ENCODE measurements around the gene PLAGL1.

Gene PLAGL1

DNA sequence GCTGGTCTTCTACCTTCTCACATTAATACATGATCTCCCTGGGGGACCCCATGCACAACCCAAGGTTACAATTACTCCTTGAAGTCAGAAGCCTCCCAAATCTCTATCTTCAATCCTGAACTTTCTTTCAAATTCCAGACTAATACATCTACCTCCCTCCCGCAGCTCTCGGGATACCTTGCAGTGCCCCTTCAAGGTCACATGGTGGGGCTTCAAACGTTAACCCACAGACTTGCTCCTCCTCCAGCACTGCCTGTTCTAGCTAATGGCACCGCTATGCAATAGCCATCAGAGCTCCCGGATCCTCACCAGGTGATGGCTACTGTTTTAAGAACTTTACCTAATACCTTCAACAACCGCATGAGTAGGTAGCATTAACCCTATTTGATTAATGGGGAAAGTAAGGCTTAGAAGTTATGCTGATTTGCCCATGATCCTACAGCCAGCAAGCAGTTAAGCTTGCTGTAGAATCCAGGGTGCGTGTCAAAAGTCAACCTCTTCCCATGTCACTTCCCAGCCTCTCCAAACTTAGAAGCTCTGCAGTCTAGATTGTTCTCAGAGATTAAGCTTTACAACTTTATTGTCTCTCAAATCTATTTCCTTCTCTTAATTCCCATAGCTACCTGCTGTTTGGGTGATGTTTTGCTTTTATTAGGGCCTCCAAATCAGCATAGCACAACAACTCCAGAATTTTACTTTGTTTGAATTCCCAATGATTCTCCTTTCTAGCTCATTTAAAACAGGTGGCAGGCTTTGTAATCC lies 44.7 kb downstream of the PLAGL1 start:
- no peak for DNase-seq

DNA sequence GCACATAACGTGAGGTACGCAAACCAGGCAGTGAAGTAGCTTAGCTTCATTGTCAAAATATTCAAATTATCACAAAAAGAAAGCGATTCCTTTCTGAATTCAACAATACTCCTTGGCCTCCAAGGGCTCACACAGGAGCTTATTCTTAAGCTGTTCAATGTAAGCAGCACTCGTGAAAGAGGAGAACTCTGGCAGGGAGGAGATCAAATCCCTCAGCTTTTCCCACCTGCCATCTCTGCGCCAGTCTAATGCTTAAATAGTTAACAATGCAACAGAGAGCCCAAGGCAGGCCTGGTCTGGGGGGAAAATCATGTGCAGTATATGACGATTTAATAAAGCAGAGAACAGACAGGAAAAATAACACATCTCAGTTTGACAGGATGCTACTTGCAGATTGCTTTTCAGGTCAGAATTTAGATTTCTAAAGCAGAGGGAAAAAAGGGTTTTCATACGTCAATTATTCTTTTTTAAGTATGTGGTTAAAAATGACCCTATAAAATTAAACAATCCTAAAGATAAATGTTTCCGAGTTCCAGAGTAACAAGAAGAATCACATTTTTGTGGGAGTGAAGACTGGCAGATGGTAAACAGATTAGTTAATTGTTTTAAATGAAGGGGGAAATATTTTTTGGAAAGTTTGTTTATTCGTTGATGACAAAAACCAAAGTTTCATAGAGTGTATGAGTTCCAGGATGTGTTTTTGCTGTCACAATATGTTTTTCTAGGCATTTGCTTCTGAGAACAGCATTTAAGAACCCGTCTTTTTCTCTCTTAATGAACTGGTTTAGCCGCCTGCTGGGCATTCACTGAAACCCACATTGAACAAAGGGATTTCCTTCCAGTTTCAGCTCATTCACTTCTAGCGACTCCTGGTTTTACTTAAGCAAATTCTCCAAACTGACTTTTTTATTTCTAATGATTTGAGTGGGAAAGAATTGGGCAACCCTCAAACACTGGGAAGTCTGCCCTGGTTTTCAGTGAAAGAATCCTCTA lies 45.9 kb downstream of the PLAGL1 start:
- no peak for DNase-seq

DNA sequence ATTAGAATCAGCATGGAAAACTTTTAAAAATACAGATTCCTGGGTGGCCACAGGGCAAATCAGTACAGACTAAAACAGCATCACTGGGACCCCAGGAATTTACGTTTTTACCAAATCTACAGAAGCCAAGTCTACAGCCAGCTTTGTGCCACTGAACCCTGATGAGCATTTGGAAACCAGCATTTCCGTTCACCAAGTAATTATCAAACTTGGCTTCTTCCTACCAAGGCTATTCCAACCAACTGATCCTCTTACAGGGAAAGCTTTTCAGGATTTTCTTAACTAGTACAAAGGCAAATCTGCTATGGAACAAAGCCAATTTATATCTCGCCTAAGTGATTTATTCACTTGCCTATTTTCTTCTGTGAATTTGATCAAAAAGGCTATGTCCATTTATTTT lies 47.0 kb downstream of the PLAGL1 start:
- no peak for DNase-seq

DNA sequence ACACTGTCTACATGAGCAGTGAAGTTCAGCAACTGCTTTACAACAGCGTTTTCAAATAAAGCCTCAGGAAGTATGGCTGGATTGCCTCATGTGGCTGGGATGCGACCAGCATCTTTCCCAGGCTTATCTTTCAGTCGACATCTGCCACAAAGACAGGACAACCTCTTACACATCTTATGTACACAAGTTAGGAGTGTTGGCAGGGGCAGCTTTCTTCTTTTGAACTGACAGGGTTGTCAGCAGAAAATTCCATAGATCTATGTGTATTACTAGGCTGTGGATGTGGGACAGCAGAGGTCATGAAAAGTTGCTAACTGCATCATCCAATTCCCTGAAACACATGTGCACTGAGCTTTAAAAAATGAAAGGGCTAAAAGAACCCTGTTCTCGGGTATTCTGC lies 48.1 kb downstream of the PLAGL1 start:
- DNase-seq: no peak

DNA sequence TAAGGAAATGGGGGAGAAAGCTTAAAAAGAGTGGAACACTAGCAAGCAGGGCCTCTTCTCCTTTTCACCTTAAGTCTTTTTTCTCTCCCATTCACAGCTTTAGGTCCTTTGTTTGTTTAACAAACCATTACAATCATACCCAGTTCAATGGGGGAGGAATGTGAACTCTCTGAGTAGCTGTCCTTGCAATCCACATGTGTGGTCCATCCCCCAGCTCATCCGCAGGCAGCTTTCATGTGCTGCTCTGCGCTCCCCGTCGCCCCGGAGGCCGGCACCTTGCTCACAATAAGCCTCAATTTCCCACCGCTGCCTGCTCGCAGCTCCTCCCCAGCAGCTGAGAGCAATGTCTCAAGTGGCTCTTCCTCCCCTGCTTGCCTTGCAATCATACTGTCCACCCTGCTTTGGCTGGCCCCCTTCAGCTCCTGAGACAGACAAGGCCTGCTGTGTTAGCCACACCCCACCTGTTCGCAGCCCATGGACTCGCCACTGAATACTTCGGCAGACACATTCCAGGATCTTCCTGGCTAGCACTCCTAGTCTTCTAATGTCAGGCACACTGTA lies 49.1 kb downstream of the PLAGL1 start:
- DNase-seq: no peak

DNA sequence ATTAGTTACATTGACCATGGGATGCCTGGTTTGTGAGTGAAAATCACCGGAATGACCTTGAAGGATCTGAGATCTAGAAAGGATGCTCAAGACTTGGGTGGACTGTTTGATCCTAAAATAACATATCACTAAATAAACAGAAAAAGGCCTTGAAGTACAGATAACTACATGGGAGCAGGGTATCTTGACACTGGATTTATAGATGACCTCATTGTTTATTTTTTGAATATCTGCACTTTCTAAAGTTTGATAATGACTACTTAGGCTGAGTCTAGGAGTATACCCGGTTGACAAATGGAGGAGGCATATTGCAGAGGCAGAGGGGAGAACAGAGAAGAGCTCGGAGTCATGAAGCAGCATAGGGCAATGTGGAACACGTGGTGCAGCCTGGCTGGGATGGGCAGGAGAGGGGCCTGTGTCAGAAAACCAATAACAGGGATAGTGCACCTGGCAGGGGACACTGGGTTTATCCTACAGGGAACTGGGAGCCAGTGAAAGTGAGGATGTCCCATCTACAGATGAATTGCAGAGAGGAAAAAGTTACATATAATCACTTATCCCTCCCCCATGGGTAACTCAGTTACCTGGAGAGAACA lies 50.3 kb downstream of the PLAGL1 start:
- no peak for DNase-seq

DNA sequence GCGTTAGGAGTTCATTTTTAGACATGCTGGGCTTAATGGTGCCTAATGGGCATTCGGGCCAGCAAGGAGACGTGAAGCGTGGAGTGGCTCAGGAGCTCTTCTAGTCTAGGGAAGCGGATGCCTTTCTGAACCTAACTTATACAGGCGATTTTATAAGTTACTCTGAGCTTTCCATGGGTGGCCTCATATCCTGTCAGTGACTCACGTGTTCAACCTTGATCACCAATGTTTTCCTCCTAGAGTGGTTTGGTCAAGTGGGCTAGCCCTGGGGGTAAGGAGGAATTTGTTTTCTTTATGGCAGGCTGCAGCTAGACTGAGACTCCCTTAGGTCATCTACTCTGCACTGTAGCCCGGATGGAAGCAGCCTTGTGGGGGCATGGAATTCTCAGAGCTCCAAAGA lies 52.1 kb downstream of the PLAGL1 start:
- no peak for DNase-seq

DNA sequence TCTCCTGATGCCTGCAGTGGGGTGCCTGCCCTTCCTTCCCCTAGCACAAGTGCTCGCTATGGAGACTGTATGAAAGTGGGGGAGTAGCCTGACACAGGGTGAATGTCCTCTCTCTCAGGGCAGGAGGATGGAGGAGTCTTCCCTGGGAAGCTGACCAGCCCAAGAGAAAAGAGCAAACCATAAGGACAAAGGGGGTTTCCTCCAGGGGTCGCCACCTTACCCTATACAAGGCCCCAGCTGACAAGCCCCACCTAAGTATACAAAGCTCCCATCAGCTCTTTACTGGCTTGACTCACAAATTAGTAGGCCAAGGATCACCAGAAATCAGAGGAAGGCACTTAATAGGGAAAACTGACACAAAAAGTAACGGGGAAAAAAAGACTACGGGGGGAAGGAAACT lies 54.1 kb downstream of the PLAGL1 start:
- DNase-seq: no peak

DNA sequence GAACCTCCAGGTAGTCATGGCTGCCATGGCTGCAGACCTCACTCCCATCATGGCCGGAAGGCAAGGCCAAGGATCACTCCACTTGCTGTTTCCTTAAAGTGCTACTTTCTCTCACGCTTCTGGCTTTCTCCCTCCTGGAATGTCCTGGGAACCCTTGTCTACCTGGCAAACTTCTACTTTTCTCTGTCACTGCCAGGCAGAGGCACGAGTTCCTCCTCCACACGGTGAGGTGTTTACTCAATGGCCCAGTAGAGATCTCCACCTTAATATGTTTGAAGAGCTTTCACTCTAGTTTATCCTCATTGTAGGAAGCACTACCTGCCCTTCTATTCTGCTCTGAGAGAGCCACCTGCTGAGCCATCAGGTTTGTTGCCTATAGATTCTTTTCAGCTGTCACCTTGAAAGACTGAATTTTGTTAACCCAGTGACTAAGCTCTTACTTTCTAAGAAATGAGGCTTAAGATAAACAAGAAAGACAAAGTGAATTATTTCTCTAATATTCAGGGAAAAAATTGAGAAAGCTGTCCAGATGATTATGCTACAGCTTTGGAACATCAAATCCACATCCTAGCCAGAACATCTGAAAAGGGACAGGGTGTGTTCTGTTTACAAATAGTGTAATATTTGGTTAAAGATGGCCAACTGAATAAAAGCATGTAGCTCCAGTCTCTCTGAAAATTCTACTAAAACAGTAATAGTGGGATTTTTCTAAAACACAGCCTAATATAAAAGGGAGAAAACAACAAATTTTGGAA lies 54.9 kb downstream of the PLAGL1 start:
- peak; percentile 60 for DNase-seq

DNA sequence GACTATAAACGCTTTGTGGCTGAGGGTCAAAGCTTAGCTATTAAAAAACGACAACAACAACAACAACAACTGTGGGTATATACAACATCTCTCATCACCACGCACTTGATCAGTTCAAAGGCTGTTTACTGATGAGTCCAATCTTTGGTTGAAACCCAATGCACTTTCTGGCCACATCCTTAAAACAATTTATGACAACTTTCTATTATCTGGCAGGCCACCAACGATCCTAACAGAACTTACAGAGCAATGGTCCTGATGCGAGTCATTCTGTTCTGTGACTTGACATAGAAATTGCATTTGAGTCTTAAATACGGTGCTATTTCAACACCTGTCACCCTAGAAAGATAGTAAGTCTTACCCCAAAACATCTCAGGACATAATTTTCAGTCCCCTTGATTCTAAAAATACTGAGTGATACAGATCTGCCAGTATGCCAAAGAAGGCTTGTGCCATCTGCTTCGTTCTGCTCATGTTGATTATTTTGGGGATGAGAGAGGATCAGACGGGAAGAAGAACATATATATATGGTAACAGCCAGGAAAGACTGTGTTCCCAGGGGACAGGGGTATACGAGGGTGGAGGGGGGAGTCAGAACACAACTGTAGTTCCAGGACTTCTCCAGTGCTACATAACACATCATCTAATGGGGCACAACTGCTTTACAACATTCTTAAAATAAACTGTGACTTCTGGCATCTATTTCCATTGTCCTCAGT lies 55.8 kb downstream of the PLAGL1 start:
- DNase-seq: no peak

DNA sequence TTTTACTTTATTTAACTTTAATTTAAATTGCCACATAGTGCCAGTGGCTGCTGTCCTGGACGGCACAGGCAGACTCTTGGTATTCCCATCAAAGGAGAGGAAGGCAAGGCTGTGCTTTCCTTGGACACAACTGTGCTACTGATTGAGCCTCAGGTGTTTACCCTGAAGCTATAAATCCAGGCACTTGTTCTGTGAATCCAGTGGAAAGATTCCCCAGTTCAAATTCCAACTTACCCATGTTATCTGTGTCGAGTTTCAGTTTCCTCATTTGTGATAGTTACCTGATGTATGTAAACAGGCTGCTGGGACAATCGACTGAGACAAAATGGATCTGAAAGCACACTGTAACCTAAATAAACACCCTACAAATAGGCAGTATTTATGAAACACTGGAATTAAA lies 57.2 kb downstream of the PLAGL1 start:
- DNase-seq: no peak

DNA sequence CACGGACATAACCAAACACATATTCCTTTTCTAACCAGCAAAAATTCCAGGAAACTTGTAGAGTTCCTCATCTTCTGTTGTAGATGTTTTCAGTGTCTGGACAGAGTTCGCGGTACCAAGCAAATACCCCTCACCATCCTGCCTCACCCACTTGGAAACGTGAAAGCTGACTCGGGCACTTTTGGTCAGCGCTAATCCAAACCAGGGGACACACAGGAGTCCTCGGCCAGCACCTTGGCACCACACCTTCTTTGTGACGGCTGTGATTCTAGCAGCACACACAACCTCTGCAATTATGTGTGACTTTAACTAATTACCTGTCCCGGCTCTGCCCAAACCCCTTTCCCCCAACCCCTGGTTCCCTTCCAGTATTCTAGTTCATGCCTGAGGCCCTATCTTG lies 58.1 kb downstream of the PLAGL1 start:
- no peak for DNase-seq

DNA sequence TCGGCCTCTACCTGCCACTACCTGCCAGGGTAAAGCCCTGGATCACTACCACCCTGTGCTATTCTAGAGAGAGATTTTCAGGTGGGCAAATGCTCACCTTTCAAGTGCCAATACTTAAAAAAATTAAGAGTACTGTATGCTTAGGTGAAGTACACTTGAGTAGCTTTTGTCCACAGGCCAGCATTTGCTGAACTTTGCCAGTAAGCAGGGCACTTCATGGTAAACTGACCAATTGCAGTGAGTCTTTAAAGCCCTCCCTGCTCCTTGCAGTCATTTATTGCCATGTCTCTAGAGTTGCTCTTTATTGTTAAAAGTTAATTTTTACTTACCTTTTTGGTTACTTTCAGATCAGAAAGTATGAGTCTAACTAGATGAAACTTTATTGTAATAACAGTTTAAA lies 58.5 kb downstream of the PLAGL1 start:
- DNase-seq: no peak

DNA sequence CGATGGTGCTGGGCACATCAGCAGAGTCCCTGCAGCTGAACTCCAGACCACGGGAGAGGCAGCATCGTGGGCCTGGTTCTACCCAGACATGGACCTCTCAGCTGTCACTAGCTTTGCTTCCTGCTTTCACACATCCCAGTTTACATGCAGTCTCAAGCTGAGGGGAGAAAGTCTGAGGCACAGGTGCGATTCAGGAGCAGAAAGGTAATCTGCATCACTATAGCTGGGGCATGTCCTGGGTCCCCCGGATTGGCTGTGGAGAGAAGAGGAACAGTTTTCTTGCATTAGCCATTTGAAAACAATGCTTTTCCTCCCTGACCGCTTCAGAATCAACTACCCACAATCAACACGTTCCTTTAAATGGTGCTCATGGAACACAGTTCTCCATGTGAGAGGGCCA lies 59.9 kb downstream of the PLAGL1 start:
- no peak for DNase-seq

DNA sequence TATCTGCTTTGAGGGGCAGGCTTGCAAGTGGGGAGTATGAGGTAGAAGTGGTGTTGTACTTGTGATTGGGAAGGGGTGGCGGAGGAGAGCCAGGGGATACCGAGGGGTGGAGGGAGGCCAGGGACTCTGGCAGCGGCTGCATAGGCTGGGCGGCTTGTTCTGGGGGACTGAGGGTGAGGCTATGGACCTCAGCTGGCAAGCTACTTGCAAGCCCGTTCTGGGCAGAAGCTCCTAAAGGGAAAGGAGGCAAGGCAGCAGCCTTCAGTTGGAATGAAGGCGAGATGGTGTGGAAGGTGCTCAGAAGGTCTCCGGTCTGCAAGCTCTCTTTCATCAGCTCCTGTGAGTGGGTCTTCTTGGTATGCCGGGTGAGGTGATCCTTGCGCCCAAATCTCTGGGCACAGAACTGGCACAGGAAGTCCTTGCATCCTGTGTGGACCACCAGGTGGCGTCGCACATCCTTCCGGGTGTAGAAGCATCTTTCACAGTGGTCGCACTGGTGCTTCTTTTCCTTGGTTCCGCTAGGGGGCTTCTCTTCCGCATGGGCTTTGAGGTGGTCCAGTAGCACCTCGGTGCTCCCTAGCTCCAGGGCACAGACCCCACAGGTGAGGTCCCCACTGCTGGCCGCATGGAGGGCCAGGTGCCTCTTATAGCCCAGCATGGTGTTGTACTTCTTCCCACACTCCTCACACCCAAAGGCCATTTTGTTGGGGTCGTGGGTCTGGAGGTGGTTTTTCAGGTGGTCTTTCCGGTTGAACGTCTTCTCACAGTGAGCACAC lies 66.0 kb downstream of the PLAGL1 start:
- peak; percentile 25 for DNase-seq

DNA sequence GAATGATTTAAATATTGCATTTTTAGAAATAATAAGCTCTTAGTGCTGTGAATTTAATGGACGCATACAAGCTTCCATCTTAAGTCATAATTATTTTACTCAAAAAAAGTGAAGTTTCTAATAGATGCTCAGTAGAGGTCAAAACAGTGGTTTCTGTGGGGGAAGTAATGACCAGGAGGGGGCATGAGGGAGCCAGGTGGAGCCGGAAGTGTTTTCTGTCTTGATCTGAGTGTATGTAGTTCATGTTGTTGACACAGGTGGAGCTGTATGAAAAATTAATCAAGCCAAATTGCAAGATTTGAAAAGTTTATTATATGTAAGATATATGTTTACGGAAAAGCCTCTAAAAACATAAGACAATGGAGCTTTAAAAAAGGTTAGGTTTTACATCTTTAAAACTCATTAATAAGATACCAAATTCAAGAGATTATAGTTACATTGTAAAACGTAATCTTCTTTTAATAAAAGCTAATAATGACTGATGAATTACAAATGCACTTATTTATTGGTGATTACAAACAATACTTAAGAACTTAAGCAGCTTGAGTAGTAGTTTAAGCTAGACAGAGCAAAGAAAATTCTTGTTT lies 68.0 kb downstream of the PLAGL1 start:
- peak; percentile 24 for DNase-seq

DNA sequence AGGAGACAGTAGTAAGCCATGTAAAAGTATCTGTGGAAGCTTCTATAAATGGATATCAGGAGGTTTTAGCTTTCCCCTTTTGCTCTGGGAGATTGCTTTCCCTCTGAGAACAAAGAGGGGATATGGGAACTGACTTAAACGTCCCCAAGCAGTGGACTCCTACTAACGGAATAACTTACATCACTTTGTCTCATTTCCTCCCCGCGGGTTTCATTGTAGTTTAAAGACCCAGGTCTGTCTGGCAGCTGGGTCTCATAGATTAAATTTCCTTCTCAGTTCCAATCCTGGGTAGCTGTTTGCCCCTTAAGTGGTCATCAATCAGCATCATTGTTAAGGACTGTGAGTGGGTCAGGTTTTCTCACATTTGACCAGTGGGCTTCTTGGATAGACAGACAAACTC lies 68.7 kb downstream of the PLAGL1 start:
- DNase-seq: no peak

DNA sequence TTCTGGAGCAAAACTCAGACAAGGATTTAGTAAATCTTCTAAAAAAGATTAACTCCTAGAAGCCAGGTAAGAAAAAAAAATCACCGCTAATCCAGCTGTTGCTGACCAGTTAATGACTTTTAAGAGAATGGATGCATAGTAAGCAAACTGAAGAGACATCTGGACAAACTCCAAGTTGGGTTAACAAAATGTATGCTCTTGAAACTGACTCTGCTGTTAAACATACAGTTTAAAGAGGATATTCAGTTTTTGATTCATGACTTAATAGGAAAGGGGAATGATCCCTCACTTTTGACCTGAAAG lies 70.4 kb downstream of the PLAGL1 start:
- no peak for DNase-seq

DNA sequence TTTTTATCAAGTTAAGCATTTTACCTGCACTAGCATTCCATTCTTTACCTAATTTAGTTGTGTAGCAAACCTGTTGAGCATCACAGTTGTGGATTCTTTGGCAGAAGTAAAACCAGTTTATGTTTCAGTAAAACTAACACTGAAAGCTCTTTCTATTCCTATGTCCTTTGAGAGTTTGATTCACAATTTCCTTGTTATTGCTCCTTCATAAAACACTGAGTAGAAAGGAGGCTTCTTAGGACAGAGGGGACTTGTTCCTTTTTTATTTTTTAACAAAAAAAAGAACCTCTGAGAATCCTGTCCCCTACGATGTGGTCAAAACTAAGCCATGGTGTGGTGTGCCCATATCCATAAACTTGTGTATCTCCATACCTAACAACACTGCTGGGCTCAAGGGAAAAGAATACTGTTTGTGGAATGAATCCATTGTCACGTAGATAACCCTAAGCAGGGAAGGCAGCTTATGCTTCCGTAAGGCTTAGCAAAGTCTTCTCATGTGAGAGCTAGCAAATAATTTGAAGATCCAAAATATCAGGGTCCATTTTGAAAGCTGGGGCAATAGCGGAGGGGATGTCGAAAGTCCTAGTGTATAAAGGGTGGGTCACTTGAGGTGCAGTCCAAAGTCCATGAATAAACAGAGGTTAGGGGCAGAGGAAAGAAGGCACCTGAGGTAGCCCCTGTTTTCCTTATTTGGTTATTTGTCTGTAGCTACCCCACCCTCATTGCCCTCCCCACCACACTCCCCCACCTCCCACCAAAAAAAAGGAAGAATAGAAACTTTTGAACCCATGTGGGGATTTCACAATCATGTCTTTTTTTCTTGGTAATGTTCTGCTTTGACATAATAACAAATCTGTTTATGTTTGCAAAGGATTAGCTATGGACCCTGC lies 71.0 kb downstream of the PLAGL1 start:
- DNase-seq: no peak

DNA sequence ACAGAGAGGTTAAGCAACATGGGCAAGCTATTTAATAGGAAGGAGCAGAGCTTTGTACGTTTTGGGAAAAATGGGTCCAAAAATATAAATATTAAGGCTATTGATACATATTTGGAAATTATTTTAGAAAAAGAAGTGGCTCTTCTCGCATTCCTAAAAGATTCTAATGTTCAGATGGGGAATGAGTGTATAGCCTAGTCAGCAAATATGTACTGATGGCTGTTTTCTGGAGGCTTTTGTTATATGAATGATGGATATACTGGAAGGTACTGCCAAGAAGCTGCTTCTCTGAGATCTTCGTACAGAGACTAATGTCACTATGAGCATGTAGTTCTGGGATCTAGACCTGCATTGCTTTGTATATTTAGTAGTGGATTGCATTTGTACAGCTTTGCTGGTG lies 71.7 kb downstream of the PLAGL1 start:
- no peak for DNase-seq
